DOHH2 (cell line): Measurements from ENCODE around the gene OTUD4.
"Not testable (repeated sequence)": the region's sequence is repeated elsewhere in the genome, so short reads cannot be mapped to it uniquely, and the experiment has no call there.

ENCODE experiments used
- H3F3A ChIP-seq: fragments of 200-600 bp; sonication (generic), shearing (Covaris generic); 2 replicates; pipeline ENCODE4 v1.6.0; 2016; ENCODE audit warnings: antibody characterized with exemption, mild to moderate bottlenecking; ENCODE audit not compliant: control insufficient read depth, insufficient read depth
- H3K27ac ChIP-seq: fragments of 200-600 bp; sonication (generic); 2 replicates; pipeline ENCODE4 v1.5.1; 2014; ENCODE audit warnings: low read depth, mild to moderate bottlenecking, low read length, moderate library complexity
- H3K27me3 ChIP-seq: fragments of 200-600 bp; sonication (generic); 2 replicates; pipeline ENCODE4 v1.6.1; 2014; ENCODE audit warnings: mild to moderate bottlenecking, low read length, mixed read lengths; ENCODE audit not compliant: control insufficient read depth
- H3K36me3 ChIP-seq: fragments of 200-600 bp; sonication (generic); 2 replicates; pipeline ENCODE4 v1.6.1; 2014; ENCODE audit warnings: mild to moderate bottlenecking, low read length, moderate library complexity, mixed read lengths; ENCODE audit not compliant: control insufficient read depth
- H3K4me1 ChIP-seq: fragments of 200-600 bp; sonication (generic); 2 replicates; pipeline ENCODE4 v1.6.1; 2014; ENCODE audit warnings: mild to moderate bottlenecking, low read length, mixed read lengths; ENCODE audit not compliant: control insufficient read depth
- H3K4me2 ChIP-seq: fragments of 200-600 bp; sonication (generic); 2 replicates; pipeline ENCODE4 v1.6.0; 2014; ENCODE audit warnings: mild to moderate bottlenecking, low read length, moderate library complexity
- H3K4me3 ChIP-seq: fragments of 200-600 bp; sonication (generic); 2 replicates; pipeline ENCODE4 v1.5.1; 2014; ENCODE audit warnings: mild to moderate bottlenecking, low read length, mixed read lengths
- H3K79me2 ChIP-seq: fragments of 200-600 bp; sonication (generic); 2 replicates; pipeline ENCODE4 v1.6.1; 2014; ENCODE audit warnings: mild to moderate bottlenecking, low read length, mixed read lengths; ENCODE audit not compliant: control insufficient read depth
- H3K9me2 ChIP-seq: fragments of 200-600 bp; sonication (generic); replicated peaks from 2 replicates; pipeline ENCODE4 v1.6.1; 2014; ENCODE audit warnings: mild to moderate bottlenecking, low read length, mixed read lengths; ENCODE audit not compliant: control insufficient read depth
- H3K9me3 ChIP-seq: fragments of 200-600 bp; sonication (generic); 2 replicates; pipeline ENCODE4 v1.6.1; 2014; ENCODE audit warnings: antibody characterized with exemption, low read length, mixed read lengths; ENCODE audit not compliant: control insufficient read depth, insufficient read depth
- H4K20me1 ChIP-seq: fragments of 200-600 bp; sonication (generic); 2 replicates; pipeline ENCODE4 v1.6.0; 2014; ENCODE audit warnings: low read depth, mild to moderate bottlenecking, antibody characterized with exemption, low read length, moderate library complexity; ENCODE audit not compliant: control insufficient read depth, insufficient read depth
- EZH2phosphoT487 ChIP-seq: fragments of 200-600 bp; sonication (generic); IDR thresholded peaks from 2 replicates; pipeline ENCODE4 v1.6.1; 2017; ENCODE audit warnings: borderline replicate concordance, mild to moderate bottlenecking, antibody characterized with exemption, low read length, moderate library complexity, mixed read lengths
- TF ChIP-seq, protein P1 (sequence below): fragments of 200-600 bp; sonication (generic); IDR thresholded peaks from one replicate; pipeline ENCODE4 v1.5.1; 2014; ENCODE audit warnings: antibody characterized with exemption, mild to moderate bottlenecking, low read depth, low read length; ENCODE audit not compliant: poor library complexity, severe bottlenecking

OTUD4 gene, protein sequence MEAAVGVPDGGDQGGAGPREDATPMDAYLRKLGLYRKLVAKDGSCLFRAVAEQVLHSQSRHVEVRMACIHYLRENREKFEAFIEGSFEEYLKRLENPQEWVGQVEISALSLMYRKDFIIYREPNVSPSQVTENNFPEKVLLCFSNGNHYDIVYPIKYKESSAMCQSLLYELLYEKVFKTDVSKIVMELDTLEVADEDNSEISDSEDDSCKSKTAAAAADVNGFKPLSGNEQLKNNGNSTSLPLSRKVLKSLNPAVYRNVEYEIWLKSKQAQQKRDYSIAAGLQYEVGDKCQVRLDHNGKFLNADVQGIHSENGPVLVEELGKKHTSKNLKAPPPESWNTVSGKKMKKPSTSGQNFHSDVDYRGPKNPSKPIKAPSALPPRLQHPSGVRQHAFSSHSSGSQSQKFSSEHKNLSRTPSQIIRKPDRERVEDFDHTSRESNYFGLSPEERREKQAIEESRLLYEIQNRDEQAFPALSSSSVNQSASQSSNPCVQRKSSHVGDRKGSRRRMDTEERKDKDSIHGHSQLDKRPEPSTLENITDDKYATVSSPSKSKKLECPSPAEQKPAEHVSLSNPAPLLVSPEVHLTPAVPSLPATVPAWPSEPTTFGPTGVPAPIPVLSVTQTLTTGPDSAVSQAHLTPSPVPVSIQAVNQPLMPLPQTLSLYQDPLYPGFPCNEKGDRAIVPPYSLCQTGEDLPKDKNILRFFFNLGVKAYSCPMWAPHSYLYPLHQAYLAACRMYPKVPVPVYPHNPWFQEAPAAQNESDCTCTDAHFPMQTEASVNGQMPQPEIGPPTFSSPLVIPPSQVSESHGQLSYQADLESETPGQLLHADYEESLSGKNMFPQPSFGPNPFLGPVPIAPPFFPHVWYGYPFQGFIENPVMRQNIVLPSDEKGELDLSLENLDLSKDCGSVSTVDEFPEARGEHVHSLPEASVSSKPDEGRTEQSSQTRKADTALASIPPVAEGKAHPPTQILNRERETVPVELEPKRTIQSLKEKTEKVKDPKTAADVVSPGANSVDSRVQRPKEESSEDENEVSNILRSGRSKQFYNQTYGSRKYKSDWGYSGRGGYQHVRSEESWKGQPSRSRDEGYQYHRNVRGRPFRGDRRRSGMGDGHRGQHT

DNA sequence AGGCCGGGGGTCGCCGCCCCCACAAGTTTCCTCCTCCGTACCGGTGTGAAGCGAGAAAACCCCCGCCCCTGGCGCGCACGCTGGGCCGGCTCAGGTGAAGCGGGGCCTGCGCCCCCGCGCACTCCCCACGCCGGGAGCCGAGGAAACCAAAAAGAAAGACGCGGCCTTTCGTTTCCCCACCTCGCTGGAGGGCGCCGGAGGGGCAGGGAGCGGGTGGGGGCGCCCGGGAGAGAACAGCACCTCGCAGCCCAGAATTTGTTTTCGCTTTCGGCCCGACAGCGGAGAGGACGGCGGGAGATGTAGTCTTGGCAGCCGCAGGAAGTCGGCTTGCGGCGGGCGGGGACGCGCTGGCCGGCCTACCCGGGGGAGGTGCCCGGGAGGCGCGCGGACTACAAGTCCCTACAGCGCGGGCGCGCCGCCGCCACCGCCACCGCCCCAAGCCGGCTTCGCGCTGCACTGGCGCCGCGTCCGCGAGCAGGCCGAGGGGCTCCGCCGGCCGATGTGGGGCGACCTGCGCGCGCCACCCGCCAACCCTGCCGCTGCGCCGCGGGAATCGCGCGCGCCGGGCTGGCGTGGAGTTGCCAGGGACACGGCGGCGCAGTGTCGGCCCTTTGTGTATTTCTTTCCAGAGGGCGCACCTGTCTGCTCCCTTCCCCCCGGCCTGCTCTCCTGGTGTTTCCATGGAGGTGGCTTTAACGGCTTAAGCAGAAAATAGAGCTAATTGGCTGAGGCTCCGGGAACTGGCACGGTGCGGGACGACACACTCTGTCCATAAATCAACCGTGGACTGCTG is at the start of gene OTUD4:
OTUD4 (minus strand) TSS at position 292 of the 793 bp plus-strand sequence. CDS start 616 bp downstream, outside the sequence.
- Histone ChIP-seq H3K4me3 (peak within 1 kb of the TSS; percentile 100), H3F3A (peaks cover 26% of the 10 kb centered on the region), H3K27ac (peak within 1 kb of the TSS; percentile 85), H3K27me3 (no peaks in the 10 kb centered on the region), H3K4me2 (peak within 1 kb of the TSS; percentile 90), H3K4me1 (peaks cover 38% of the 10 kb centered on the region), H3K9me2 (no peaks in the 10 kb centered on the region), H3K36me3 (peaks cover 31% of the 10 kb centered on the region), H3K79me2 (peaks cover 53% of the 10 kb centered on the region), H3K9me3 (no peaks in the 10 kb centered on the region), H4K20me1 (peaks cover 4% of the 10 kb centered on the region; the same call in 1 of the 2 replicates)
- TF ChIP-seq, protein P1, sequence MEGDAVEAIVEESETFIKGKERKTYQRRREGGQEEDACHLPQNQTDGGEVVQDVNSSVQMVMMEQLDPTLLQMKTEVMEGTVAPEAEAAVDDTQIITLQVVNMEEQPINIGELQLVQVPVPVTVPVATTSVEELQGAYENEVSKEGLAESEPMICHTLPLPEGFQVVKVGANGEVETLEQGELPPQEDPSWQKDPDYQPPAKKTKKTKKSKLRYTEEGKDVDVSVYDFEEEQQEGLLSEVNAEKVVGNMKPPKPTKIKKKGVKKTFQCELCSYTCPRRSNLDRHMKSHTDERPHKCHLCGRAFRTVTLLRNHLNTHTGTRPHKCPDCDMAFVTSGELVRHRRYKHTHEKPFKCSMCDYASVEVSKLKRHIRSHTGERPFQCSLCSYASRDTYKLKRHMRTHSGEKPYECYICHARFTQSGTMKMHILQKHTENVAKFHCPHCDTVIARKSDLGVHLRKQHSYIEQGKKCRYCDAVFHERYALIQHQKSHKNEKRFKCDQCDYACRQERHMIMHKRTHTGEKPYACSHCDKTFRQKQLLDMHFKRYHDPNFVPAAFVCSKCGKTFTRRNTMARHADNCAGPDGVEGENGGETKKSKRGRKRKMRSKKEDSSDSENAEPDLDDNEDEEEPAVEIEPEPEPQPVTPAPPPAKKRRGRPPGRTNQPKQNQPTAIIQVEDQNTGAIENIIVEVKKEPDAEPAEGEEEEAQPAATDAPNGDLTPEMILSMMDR, result peak; percentile 49
- TF ChIP-seq EZH2phosphoT487, result no peak

DNA sequence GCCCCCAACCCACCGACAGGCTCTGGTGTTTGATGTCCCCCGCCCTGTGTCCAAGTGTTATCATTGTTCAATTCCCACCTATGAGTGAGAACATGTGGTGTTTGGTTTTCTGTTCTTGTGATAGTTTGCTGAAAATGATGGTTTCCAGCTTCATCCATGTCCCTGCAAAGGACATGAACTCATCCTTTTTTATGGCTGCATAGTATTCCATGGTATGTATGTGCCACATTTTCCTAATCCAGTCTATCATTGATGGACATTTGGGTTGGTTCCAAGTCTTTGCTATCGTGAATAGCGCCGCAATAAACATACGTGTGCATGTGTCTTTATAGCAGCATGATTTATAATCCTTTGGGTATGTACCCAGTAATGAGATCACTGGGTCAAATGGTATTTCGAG is 42.8 kb upstream of the OTUD4 start:
- Histone ChIP-seq H3F3A (peaks cover 17% of the 10 kb centered on the region), H3K4me1 (peaks cover 40% of the 10 kb centered on the region)
- H3K36me3 ChIP-seq, H3K4me3 ChIP-seq, H3K4me2 ChIP-seq, H3K27ac ChIP-seq, H3K79me2 ChIP-seq, H3K9me3 ChIP-seq, H3K27me3 ChIP-seq, H4K20me1 ChIP-seq, H3K9me2 ChIP-seq: not testable (repeated sequence)

DNA sequence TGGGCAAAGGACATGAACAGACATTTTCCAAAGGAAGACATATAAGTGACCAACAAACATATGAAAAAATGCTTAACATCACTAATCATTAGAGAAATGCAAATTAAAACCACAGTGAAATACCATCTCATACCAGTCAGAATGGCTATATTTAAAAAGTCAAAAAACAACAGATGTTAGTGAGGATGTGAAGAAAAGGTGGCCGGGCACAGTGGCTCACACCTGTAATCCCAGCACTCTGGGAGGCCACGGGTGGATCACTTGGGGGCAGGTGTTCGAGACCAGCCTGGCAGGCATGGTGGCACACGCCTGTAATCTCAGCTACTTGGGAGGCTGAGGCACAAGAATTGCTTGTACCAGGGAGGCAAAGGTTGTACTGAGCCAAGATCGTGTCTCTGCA is 41.1 kb upstream of the OTUD4 start:
- H3K27ac ChIP-seq, H3K36me3 ChIP-seq, H3K9me3 ChIP-seq, H4K20me1 ChIP-seq, H3K27me3 ChIP-seq, H3K4me3 ChIP-seq, H3K79me2 ChIP-seq, H3K9me2 ChIP-seq: not testable (repeated sequence)
- peaks cover 25% of the 10 kb centered on the region for H3F3A ChIP-seq
- H3K4me2 ChIP-seq, result peak overlapping the region; percentile 40
- peaks cover 56% of the 10 kb centered on the region for H3K4me1 ChIP-seq

DNA sequence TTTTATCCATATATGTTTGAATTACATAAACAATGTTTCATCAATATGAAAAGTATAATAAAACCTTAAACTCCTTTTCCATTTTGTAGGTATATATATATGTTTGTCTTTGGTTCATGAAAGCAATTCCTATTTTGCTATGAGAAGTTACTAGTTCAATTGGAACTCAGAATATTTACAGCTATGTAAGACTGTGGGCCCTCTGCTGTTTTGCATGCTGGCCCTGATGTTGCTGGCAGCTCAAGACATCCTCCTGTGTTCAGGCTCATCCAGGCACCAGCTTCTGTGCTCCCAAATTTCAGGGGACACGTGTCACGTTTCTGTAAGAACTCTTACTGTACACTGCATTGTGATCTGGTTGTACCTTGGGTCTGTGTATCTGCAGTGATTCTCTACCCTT is 38.7 kb upstream of the OTUD4 start:
- Histone ChIP-seq H3K9me3 (no peaks in the 10 kb centered on the region), H3K4me3 (peak overlapping the region; percentile 56), H3K9me2 (no peaks in the 10 kb centered on the region), H3K4me1 (peaks cover 56% of the 10 kb centered on the region), H3K27ac (peak overlapping the region; percentile 71), H3K36me3 (no peaks in the 10 kb centered on the region), H4K20me1 (no peaks in the 10 kb centered on the region), H3K79me2 (no peaks in the 10 kb centered on the region), H3K4me2 (peak overlapping the region; percentile 64), H3F3A (peaks cover 25% of the 10 kb centered on the region), H3K27me3 (no peaks in the 10 kb centered on the region)
- TF ChIP-seq EZH2phosphoT487, result no peak
- TF ChIP-seq, protein P1, result no peak
